ENCODE data around the gene TNRC6A. TPM values are rescaled to one million over a fixed set of nuclear protein-coding genes. Genes with fewer than 3 reads are reported as not detected.

Gene TNRC6A
- total RNA-seq, 2 donors from 2014 or later: 81.5 to 84.7 TPM

GRCh38 chr16:24776501-24777220 lies 47.2 kb downstream of the TNRC6A start:
- 94 to 95% methylated on average over 10 to 12 of the region's 12 CpGs for WGBS, 2 experiments (ENCODE audit: insufficient coverage in 1 of 2, insufficient read length in 1 of 2)

DNA sequence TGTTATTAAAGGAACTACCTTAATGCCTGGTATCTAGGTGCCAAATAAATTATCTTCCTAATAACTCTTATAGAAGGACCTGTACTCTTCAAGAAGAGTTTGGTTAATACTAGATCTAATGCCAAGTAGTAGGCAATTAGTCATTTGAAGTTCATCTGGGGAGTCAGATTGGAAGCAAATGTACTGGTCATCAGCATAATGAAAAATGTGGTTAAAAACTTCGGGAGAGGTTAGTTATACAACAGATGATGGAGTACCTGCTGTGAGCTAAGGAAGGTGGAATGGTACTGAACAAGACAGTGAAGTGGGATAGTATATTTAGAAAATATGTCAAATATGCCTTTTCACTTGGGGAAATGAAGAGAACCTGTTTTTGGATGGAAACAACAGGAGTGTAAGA lies 49.2 kb downstream of the TNRC6A start:
- Histone ChIP-seq H3K27me3 (ENCODE audit: control insufficient read depth, insufficient read depth, low read length, poor library complexity, severe bottlenecking) (no peaks in the 10 kb centered on the region), H3K27ac (ENCODE audit: low read depth, low read length) (no peak overlapping the region), H3K36me3 (ENCODE audit: control insufficient read depth, insufficient read depth, low read length) (peaks cover 87% of the 10 kb centered on the region), H3K9me3 (ENCODE audit: control insufficient read depth, low read length) (peaks cover 2% of the 10 kb centered on the region), H3K9ac (ENCODE audit: extremely low read depth, low read length, poor library complexity, severe bottlenecking) (no peak overlapping the region), H3K4me3 (ENCODE audit: low read length) (no peak overlapping the region), H3K4me1 (ENCODE audit: control insufficient read depth, insufficient read depth, low read length) (no peaks in the 10 kb centered on the region)
- H3K27ac Mint-ChIP-seq: no peak overlapping the region
- H3K9me3 Mint-ChIP-seq: no peaks in the 10 kb centered on the region
- 92 to 95% methylated on average over 1 of the region's 1 CpG for WGBS, 2 experiments (ENCODE audit: insufficient coverage in 1 of 2, insufficient read length in 1 of 2)
- DNase-seq: no peak
- H3K4me3 Mint-ChIP-seq: no peak overlapping the region
- no peak for TF ChIP-seq CTCF (conservative IDR thresholded peaks at IDR 0.05)
- H3K4me1 Mint-ChIP-seq: peaks cover 3% of the 10 kb centered on the region
- no peaks in the 10 kb centered on the region for H3K27me3 Mint-ChIP-seq (ENCODE audit: insufficient read depth)
- H3K36me3 Mint-ChIP-seq (ENCODE audit: low read depth): peaks cover 84% of the 10 kb centered on the region

More at GRCh38 chr16:24776501-24777220, 47.2 kb downstream of the TNRC6A start:
- H3K36me3 Mint-ChIP-seq (ENCODE audit: low read depth): peaks cover 84% of the 10 kb centered on the region
- H3K27ac Mint-ChIP-seq: peak overlapping the region; percentile 65
- H3K4me1 Mint-ChIP-seq: peaks cover 3% of the 10 kb centered on the region
- Histone ChIP-seq H3K27me3 (ENCODE audit: control insufficient read depth, insufficient read depth, low read length, poor library complexity, severe bottlenecking) (no peaks in the 10 kb centered on the region), H3K9me3 (ENCODE audit: control insufficient read depth, low read length) (peaks cover 9% of the 10 kb centered on the region), H3K4me3 (ENCODE audit: low read length) (no peak overlapping the region), H3K36me3 (ENCODE audit: control insufficient read depth, insufficient read depth, low read length) (peaks cover 87% of the 10 kb centered on the region), H3K4me1 (ENCODE audit: control insufficient read depth, insufficient read depth, low read length) (no peaks in the 10 kb centered on the region), H3K27ac (ENCODE audit: low read depth, low read length) (no peak overlapping the region), H3K9ac (ENCODE audit: extremely low read depth, low read length, poor library complexity, severe bottlenecking) (no peak overlapping the region)
- no peaks in the 10 kb centered on the region for H3K27me3 Mint-ChIP-seq (ENCODE audit: insufficient read depth)
- no peak for TF ChIP-seq CTCF (conservative IDR thresholded peaks at IDR 0.05)
- H3K9me3 Mint-ChIP-seq: no peaks in the 10 kb centered on the region
- no peak for DNase-seq
- H3K4me3 Mint-ChIP-seq: no peak overlapping the region

DNA sequence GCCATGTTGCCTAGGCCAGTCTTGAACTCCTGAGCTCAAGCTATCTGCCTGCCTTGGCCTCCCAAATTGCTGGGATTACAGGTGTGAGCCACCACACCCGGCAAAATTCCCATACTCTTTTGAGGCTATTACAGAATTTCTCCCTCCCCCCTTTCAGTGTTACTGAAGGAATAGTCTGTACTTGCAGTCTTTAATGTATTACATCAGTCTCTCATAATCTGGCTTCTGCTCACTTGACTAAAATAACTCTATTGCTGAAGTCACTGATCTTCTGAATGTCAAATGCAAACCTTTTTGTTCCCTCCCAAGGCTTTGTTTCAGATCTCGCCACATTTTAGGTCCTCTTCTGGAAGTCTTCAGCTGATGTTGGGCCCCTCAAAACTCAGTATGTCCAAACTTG lies 51.8 kb downstream of the TNRC6A start:
- Mint-ChIP-seq H3K36me3 (ENCODE audit: low read depth) (peaks cover 81% of the 10 kb centered on the region), H3K4me3 (no peak overlapping the region), H3K27me3 (ENCODE audit: insufficient read depth) (no peaks in the 10 kb centered on the region), H3K9me3 (no peaks in the 10 kb centered on the region), H3K27ac (no peak overlapping the region), H3K4me1 (peaks cover 3% of the 10 kb centered on the region)
- no peak for TF ChIP-seq CTCF (conservative IDR thresholded peaks at IDR 0.05)
- no peaks in the 10 kb centered on the region for H3K4me1 ChIP-seq (ENCODE audit: control insufficient read depth, insufficient read depth, low read length)
- no peak overlapping the region for H3K4me3 ChIP-seq (ENCODE audit: low read length)
- WGBS, 2 experiments (ENCODE audit: insufficient coverage in 1 of 2, insufficient read length in 1 of 2): 97 to 100% methylated on average over 1 to 2 of the region's 2 CpGs
- no peak for DNase-seq
- H3K27me3 ChIP-seq (ENCODE audit: control insufficient read depth, insufficient read depth, low read length, poor library complexity, severe bottlenecking): no peaks in the 10 kb centered on the region
- no peak overlapping the region for H3K27ac ChIP-seq (ENCODE audit: low read depth, low read length)
- peaks cover 93% of the 10 kb centered on the region for H3K36me3 ChIP-seq (ENCODE audit: control insufficient read depth, insufficient read depth, low read length)
- H3K9ac ChIP-seq (ENCODE audit: extremely low read depth, low read length, poor library complexity, severe bottlenecking): no peak overlapping the region
- H3K9me3 ChIP-seq (ENCODE audit: control insufficient read depth, low read length): no peaks in the 10 kb centered on the region

Data from endodermal cell (in vitro differentiated cells).